ENCODE results near the gene PIGZ.

GRCh38 chr3:196949285-196949619 lies 19.4 kb downstream of the PIGZ start:
- TF ChIP-seq, protein P1, sequence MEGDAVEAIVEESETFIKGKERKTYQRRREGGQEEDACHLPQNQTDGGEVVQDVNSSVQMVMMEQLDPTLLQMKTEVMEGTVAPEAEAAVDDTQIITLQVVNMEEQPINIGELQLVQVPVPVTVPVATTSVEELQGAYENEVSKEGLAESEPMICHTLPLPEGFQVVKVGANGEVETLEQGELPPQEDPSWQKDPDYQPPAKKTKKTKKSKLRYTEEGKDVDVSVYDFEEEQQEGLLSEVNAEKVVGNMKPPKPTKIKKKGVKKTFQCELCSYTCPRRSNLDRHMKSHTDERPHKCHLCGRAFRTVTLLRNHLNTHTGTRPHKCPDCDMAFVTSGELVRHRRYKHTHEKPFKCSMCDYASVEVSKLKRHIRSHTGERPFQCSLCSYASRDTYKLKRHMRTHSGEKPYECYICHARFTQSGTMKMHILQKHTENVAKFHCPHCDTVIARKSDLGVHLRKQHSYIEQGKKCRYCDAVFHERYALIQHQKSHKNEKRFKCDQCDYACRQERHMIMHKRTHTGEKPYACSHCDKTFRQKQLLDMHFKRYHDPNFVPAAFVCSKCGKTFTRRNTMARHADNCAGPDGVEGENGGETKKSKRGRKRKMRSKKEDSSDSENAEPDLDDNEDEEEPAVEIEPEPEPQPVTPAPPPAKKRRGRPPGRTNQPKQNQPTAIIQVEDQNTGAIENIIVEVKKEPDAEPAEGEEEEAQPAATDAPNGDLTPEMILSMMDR (IDR thresholded peaks at IDR 0.05; ENCODE audit: low read depth, low read length): no peak
- no peak for TF ChIP-seq EZH2phosphoT487 (IDR thresholded peaks at IDR 0.05; ENCODE audit: low read depth)

Data from OCI-LY3 (cell line).